ENCODE data around the gene C21orf91.

DNA sequence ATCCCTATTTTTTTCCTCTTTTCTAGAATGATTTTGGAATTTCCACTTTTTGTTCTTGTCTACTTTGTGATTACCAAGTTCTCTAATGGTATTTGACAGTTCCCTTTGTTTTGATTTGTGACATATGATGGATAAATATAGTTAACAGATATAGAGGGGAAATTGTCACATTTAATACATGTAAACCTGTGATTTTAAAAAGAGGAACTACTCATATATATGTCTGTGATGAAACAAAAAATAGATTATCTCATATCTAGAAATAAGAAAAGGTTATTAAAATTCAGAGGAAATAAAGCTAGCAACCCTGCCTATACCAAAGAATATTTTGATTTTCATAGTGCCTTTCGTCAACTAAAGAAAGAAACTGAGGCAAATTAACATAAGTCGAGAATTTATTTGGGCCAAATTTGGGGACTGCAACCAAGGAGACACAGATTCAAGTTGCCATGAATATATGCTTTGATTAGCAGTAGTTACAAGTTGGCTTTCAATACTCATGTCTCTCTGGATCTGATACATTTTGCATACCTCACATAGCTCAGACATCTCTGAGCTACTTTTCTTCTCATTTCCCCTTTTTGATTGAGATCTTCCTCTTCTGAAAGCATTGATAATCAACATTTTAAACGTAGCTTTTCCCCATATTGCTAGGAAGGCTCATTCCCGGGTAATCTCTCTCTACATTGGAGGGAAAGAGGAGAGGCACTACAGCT is 15.6 kb upstream of the C21orf91 start:
- TF ChIP-seq FOXK2 (IDR thresholded peaks at IDR 0.05) (no peak), TARDBP (IDR thresholded peaks at IDR 0.05) (no peak), FOXM1 (IDR thresholded peaks at IDR 0.05; ENCODE audit: borderline replicate concordance) (no peak), BHLHE40 (IDR thresholded peaks at IDR 0.05; ENCODE audit: borderline replicate concordance) (no peak), SUZ12 (IDR thresholded peaks at IDR 0.05) (no peak), PKNOX1 (IDR thresholded peaks at IDR 0.05) (no peak), SP1 (IDR thresholded peaks at IDR 0.05) (no peak), FOXA1 (IDR thresholded peaks at IDR 0.05) (no peak), LEF1 (IDR thresholded peaks at IDR 0.05; ENCODE audit: borderline replicate concordance) (no peak), CTBP1 (IDR thresholded peaks at IDR 0.05; ENCODE audit: borderline replicate concordance) (no peak), ZNF384 (IDR thresholded peaks at IDR 0.05) (no peak), NFRKB (IDR thresholded peaks at IDR 0.05) (no peak), HDGF (IDR thresholded peaks at IDR 0.05; ENCODE audit: borderline replicate concordance) (no peak)

All from HEK293T (cell line).